ENCODE measurements around the gene PPM1J. TPM values are rescaled to one million over a fixed set of nuclear protein-coding genes. Genes with fewer than 3 reads are reported as not detected.

The PPM1J gene
- total RNA-seq, 6 experiments from 2014 or later: 1.1 to 1.7 (median 1.4) TPM

DNA sequence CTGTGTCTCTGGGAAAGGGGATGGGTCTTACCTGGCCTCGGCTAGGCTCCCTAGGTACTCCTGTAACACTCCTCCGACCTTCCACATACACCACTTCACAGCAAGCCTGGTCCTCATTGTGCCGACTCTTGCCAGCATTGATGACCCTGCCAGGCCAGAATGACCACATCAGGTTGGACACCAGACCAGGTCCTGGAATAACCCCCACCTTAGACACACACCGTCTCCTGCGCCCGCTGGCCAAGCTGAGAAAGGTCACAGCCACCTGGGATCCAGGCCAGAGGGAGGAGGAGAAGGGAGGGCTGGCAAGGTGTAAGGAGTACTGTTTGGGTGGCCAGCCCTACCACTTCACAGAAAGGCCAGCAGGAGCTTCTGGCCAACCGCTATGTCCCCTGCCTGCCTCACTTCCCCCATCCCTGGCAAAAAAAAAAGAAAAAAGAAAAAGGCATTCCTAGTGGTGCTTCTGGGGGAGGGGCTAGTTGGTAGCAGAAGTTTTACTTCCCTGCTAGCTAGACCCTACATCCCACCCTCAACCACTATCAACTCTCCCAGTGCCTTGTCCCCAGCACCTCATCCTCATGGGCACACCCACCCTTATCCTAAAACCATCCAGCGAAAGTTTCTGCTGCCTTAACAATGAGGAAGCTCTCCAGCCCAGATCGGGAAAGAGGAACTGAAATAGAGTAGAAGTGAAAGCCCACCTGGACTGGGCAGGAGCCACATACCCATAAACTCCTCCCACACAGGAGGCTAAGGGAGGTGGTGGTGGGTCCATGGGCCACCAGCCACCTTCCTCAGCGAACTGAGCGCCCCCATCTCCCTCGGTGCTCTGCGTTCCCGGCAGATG is 1.4 kb downstream of the PPM1J start:
- peak overlapping the region; percentile 89 for H3K4me3 Mint-ChIP-seq
- no peaks in the 10 kb centered on the region; the same call in none of the 2 replicates for H3K27me3 Mint-ChIP-seq (ENCODE audit: insufficient read depth)
- H3K9me3 Mint-ChIP-seq: no peaks in the 10 kb centered on the region
- H3K27ac Mint-ChIP-seq: no peak overlapping the region
- DNase-seq: no peak
- no peaks in the 10 kb centered on the region for H3K36me3 Mint-ChIP-seq (ENCODE audit: low read depth)
- TF ChIP-seq, protein P1, sequence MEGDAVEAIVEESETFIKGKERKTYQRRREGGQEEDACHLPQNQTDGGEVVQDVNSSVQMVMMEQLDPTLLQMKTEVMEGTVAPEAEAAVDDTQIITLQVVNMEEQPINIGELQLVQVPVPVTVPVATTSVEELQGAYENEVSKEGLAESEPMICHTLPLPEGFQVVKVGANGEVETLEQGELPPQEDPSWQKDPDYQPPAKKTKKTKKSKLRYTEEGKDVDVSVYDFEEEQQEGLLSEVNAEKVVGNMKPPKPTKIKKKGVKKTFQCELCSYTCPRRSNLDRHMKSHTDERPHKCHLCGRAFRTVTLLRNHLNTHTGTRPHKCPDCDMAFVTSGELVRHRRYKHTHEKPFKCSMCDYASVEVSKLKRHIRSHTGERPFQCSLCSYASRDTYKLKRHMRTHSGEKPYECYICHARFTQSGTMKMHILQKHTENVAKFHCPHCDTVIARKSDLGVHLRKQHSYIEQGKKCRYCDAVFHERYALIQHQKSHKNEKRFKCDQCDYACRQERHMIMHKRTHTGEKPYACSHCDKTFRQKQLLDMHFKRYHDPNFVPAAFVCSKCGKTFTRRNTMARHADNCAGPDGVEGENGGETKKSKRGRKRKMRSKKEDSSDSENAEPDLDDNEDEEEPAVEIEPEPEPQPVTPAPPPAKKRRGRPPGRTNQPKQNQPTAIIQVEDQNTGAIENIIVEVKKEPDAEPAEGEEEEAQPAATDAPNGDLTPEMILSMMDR (IDR thresholded peaks at IDR 0.05): no peak
- H3K4me1 Mint-ChIP-seq (ENCODE audit: low read depth): peaks cover 27% of the 10 kb centered on the region

DNA sequence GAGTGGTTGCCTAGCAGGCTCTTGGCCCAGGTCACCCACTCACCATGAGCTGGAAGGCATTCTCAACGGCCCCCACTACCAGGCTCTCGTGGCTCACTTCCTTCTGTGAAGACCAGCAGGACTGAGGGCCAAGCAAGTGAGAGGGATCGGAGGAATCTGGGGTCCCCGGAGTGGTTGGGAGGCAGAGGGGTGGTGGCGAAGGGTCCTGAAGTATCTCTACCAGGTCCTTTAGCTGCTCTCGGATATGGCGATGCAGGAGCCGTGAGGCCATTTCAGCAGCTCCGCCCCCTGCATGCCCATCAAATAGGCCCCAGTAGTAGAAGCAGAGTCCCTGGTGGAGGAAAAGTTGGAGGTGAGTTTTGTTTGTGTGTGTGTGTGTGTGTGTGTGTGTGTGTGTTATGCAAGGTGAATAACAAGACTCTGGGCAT is 2.4 kb downstream of the PPM1J start:
- DNase-seq: no peak
- H3K9me3 Mint-ChIP-seq: no peaks in the 10 kb centered on the region
- H3K4me3 Mint-ChIP-seq: no peak overlapping the region
- no peaks in the 10 kb centered on the region for H3K36me3 Mint-ChIP-seq (ENCODE audit: low read depth)
- peaks cover 28% of the 10 kb centered on the region for H3K4me1 Mint-ChIP-seq (ENCODE audit: low read depth)
- no peaks in the 10 kb centered on the region; the same call in none of the 2 replicates for H3K27me3 Mint-ChIP-seq (ENCODE audit: insufficient read depth)
- H3K27ac Mint-ChIP-seq: no peak overlapping the region
- TF ChIP-seq, protein P1 (IDR thresholded peaks at IDR 0.05): no peak

DNA sequence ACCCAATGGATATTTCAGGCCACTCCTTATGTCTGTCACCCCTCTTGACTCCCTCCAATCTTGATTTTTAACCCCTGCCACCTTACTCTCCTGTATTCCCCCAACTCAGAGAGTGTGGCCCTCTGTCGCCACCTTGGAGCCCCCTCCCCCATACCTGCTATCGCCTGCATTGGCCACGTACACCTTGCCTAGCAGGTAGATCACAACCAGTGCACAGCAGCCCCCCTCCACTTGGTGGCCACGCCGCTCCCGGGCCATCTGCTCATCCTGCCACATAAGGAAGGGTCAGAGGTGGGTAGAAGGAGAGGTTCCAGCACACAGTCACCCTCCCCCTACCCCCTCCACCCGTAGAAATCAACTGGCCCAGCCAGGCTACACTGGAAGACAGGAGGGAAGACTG is 2.9 kb downstream of the PPM1J start:
- H3K9me3 Mint-ChIP-seq: no peaks in the 10 kb centered on the region

DNA sequence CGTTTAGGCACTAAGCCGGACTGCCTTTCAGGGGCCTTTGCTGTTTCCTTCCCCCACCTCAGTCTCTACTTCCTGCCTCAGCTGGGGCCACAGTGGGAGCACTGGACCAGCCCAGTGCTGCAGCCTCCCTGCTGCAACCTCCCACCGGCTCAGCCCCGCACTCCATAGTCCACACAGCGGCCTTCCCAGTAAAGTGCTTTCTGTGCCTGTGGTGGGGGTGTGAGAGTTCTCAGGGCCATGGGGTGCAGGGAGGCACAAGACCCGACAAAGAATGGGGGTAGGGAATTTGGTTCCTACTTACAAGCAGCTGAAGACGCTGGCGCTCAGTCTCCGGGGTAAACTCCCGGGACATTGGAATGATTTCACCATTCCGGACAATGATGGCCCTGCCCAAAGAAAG is 3.5 kb downstream of the PPM1J start:
- H3K27ac Mint-ChIP-seq: no peak overlapping the region
- TF ChIP-seq, protein P1 (IDR thresholded peaks at IDR 0.05): no peak
- no peak for DNase-seq
- H3K4me1 Mint-ChIP-seq (ENCODE audit: low read depth): peaks cover 29% of the 10 kb centered on the region
- H3K4me3 Mint-ChIP-seq: no peak overlapping the region
- no peaks in the 10 kb centered on the region for H3K36me3 Mint-ChIP-seq (ENCODE audit: low read depth)
- no peaks in the 10 kb centered on the region; the same call in none of the 2 replicates for H3K27me3 Mint-ChIP-seq (ENCODE audit: insufficient read depth)
- H3K9me3 Mint-ChIP-seq: no peaks in the 10 kb centered on the region

More for the DNA sequence above, 2.9 kb downstream of the PPM1J start:
- Mint-ChIP-seq H3K4me3 (no peak overlapping the region), H3K27ac (no peak overlapping the region), H3K27me3 (ENCODE audit: insufficient read depth) (no peaks in the 10 kb centered on the region; the same call in none of the 2 replicates), H3K36me3 (ENCODE audit: low read depth) (no peaks in the 10 kb centered on the region), H3K4me1 (ENCODE audit: low read depth) (peaks cover 32% of the 10 kb centered on the region)
- DNase-seq: no peak
- TF ChIP-seq, protein P1 (IDR thresholded peaks at IDR 0.05): no peak

DNA sequence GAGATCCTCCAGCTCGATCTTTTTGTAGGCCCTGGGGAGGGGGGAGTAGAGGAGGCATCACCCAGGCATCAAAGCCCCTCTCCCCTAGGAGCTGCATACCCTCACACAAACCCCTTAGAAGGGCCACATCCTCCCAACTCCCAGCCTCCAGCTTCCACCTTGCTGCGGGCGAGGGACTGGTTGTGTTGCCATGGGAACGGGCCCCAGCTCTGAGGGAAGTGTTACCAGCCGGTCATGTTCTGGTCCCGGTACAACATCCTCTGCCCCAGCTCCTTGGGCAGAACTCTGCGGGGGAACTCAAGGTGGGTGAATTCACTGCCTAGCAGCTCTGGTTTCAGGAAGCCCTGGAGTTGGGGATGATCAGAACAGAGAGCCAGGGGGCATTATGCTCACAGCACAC is 4.1 kb downstream of the PPM1J start:
- no peaks in the 10 kb centered on the region for H3K36me3 Mint-ChIP-seq (ENCODE audit: low read depth)
- TF ChIP-seq, protein P1 (IDR thresholded peaks at IDR 0.05): no peak
- H3K27ac Mint-ChIP-seq: no peak overlapping the region
- H3K9me3 Mint-ChIP-seq: no peaks in the 10 kb centered on the region
- peaks cover 22% of the 10 kb centered on the region for H3K4me1 Mint-ChIP-seq (ENCODE audit: low read depth)
- no peak for DNase-seq
- H3K27me3 Mint-ChIP-seq (ENCODE audit: insufficient read depth): no peaks in the 10 kb centered on the region; the same call in none of the 2 replicates
- H3K4me3 Mint-ChIP-seq: no peak overlapping the region
